H1 (cell line): ENCODE measurements around the gene NOD2. TPM values are rescaled to one million over a fixed set of nuclear protein-coding genes. Genes with fewer than 3 reads are reported as not detected.

Experiments
- CTCF ChIA-PET: fragments of 300-600 bp; sonication (Branson Sonifier 250); formaldehyde crosslinking; loops from one replicate; lab custom pipeline; 2021; ENCODE audit not compliant: partially characterized antibody; lab: Charles Lee
- POLR2A ChIA-PET: fragments of 300-600 bp; sonication (Branson Sonifier 250); formaldehyde crosslinking; loops from one replicate; lab custom pipeline; 2021; ENCODE audit warnings: inconsistent platforms; ENCODE audit not compliant: partially characterized antibody; lab: Charles Lee
- DNase-seq, 2 experiments: peaks; one replicate each; pipeline versions ENCODE4 v3.0.0 to v3.0.0-alpha.2; 2010 to 2022; ENCODE audit warnings: low spot score in 2 of 2, low read depth in 1 of 2, mixed read lengths in 1 of 2
- FAIRE-seq: peaks from 2 replicates; lab custom pipeline; 2011; peaks lifted over from hg19 to GRCh38; lab: Jason Lieb, UNC
- H2AFZ ChIP-seq: 2 replicates; pipeline ENCODE4 v1.8.1; 2012; ENCODE audit warnings: low read length, inconsistent platforms
- H2AK5ac ChIP-seq: 2 replicates; pipeline ENCODE4 v1.6.1; 2013; ENCODE audit warnings: low read depth, low read length
- H2BK120ac ChIP-seq: replicated peaks from 2 replicates; pipeline ENCODE3; 2013; ENCODE audit warnings: low read depth, low read length, inconsistent platforms
- H2BK12ac ChIP-seq: 2 replicates; pipeline ENCODE4 v1.6.1; 2013; ENCODE audit warnings: low read depth, low read length
- H2BK15ac ChIP-seq: 2 replicates; pipeline ENCODE4 v1.6.1; 2013; ENCODE audit warnings: low read length
- H2BK20ac ChIP-seq: 2 replicates; pipeline ENCODE4 v1.6.1; 2013; ENCODE audit warnings: low read length
- H2BK5ac ChIP-seq: 2 replicates; pipeline ENCODE4 v1.6.1; 2013; ENCODE audit warnings: low read depth, low read length
- H3K14ac ChIP-seq: 2 replicates; pipeline ENCODE4 v1.6.1; 2013; ENCODE audit warnings: inconsistent platforms; ENCODE audit not compliant: insufficient read length
- H3K18ac ChIP-seq: 2 replicates; pipeline ENCODE4 v1.6.1; 2013; ENCODE audit warnings: low read length; ENCODE audit errors: extremely low read depth
- H3K23ac ChIP-seq: 2 replicates; pipeline ENCODE4 v1.6.1; 2013; ENCODE audit warnings: inconsistent platforms; ENCODE audit not compliant: insufficient read length
- H3K23me2 ChIP-seq: 2 replicates; pipeline ENCODE4 v1.6.1; 2013; ENCODE audit warnings: low read depth, low read length
- H3K27ac ChIP-seq: 2 replicates; pipeline ENCODE4 v1.6.1; 2011; ENCODE audit warnings: low read depth, low read length, inconsistent platforms
- H3K27me3 ChIP-seq, 4 experiments: replicated peaks in 1 of 4; 1 replicate in 1 of 4; 2 replicates in 3 of 4; pipeline versions ENCODE4 v1.6.1 to v1.8.1; 2011 to 2013; ENCODE audit warnings: low read length in 3 of 4, mild to moderate bottlenecking in 3 of 4, inconsistent platforms in 2 of 4, mixed read lengths in 2 of 4, moderate library complexity in 1 of 4; ENCODE audit not compliant: control insufficient read depth in 3 of 4, insufficient read depth in 3 of 4; ENCODE audit errors: extremely low read depth in 1 of 4
- H3K36me3 ChIP-seq, 4 experiments: 2 replicates each; pipeline versions ENCODE4 v1.6.1 to v1.8.1; 2011 to 2013; ENCODE audit warnings: mild to moderate bottlenecking in 4 of 4, low read length in 3 of 4, moderate library complexity in 2 of 4, control low read depth in 1 of 4, inconsistent platforms in 1 of 4; ENCODE audit not compliant: insufficient read depth in 4 of 4, control insufficient read depth in 2 of 4
- H3K4ac ChIP-seq: replicated peaks from 2 replicates; pipeline ENCODE3; 2013; ENCODE audit warnings: low read length, low read depth, mixed read lengths, inconsistent platforms; ENCODE audit not compliant: insufficient read length
- H3K4me1 ChIP-seq, 4 experiments: replicated peaks in 1 of 4; 1 replicate in 1 of 4; 2 replicates in 3 of 4; pipeline versions ENCODE4 v1.6.1 to v1.8.1; 2011 to 2013; ENCODE audit warnings: low read length in 3 of 4, inconsistent platforms in 2 of 4, mixed read lengths in 1 of 4; ENCODE audit not compliant: insufficient read depth in 4 of 4, control insufficient read depth in 3 of 4
- H3K4me2 ChIP-seq, 2 experiments: 2 replicates each; pipeline versions ENCODE4 v1.6.1 to v1.8.1; 2011 to 2013; ENCODE audit warnings: low read depth in 2 of 2, low read length in 2 of 2, control low read depth in 1 of 2, inconsistent platforms in 1 of 2, mild to moderate bottlenecking in 1 of 2; ENCODE audit not compliant: insufficient read depth in 1 of 2
- H3K4me3 ChIP-seq, 4 experiments: fragments of 200-600, 300-600 bp in 1 of 4; sonication (generic), shearing (Covaris generic), sonication (Bioruptor Twin) in 1 of 4; 2 replicates each; pipeline versions ENCODE4 v1.5.1 to v1.8.1; 2011 to 2016; ENCODE audit warnings: low read length in 4 of 4, low read depth in 3 of 4, control low read depth in 2 of 4, inconsistent platforms in 2 of 4, mild to moderate bottlenecking in 2 of 4, mixed read lengths in 1 of 4, moderate library complexity in 1 of 4; ENCODE audit not compliant: insufficient read depth in 2 of 4; ENCODE audit errors: extremely low read depth in 1 of 4
- H3K56ac ChIP-seq: replicated peaks from 2 replicates; pipeline ENCODE3; 2013; ENCODE audit warnings: low read depth, mild to moderate bottlenecking, mixed read lengths, low read length, inconsistent platforms; ENCODE audit not compliant: insufficient read length
- H3K79me1 ChIP-seq: 2 replicates; pipeline ENCODE4 v1.6.1; 2013; ENCODE audit warnings: low read depth, low read length, control low read depth
- H3K79me2 ChIP-seq, 2 experiments: 2 replicates each; pipeline versions ENCODE4 v1.6.1 to v1.8.1; 2012 to 2013; ENCODE audit warnings: low read length in 2 of 2, mild to moderate bottlenecking in 2 of 2, inconsistent platforms in 1 of 2; ENCODE audit not compliant: insufficient read depth in 2 of 2, control insufficient read depth in 1 of 2
- H3K9ac ChIP-seq, 4 experiments: replicated peaks in 1 of 4; 1 replicate in 1 of 4; 2 replicates in 3 of 4; pipeline versions ENCODE4 v1.6.1 to v1.8.1; 2011 to 2013; ENCODE audit warnings: low read depth in 3 of 4, low read length in 3 of 4, control low read depth in 2 of 4, mild to moderate bottlenecking in 2 of 4, moderate library complexity in 2 of 4, inconsistent platforms in 1 of 4; ENCODE audit errors: extremely low read depth in 1 of 4
- H3K9me3 ChIP-seq, 2 experiments: 2 replicates each; pipeline versions ENCODE4 v1.6.1 to v1.8.1; 2012 to 2013; ENCODE audit warnings: mild to moderate bottlenecking in 2 of 2, moderate library complexity in 2 of 2, control low read depth in 1 of 2, inconsistent platforms in 1 of 2, low read depth in 1 of 2, low read length in 1 of 2, mixed read lengths in 1 of 2; ENCODE audit not compliant: insufficient read depth in 2 of 2
- H4K20me1 ChIP-seq, 2 experiments: replicated peaks in 1 of 2; 2 replicates each; pipeline versions ENCODE3 to v1.8.1; 2011 to 2013; ENCODE audit warnings: inconsistent platforms in 2 of 2, low read length in 2 of 2, mild to moderate bottlenecking in 1 of 2; ENCODE audit not compliant: insufficient read depth in 2 of 2, control insufficient read depth in 1 of 2
- H4K5ac ChIP-seq: 2 replicates; pipeline ENCODE4 v1.6.1; 2013; ENCODE audit warnings: low read length, low read depth, mixed read lengths, inconsistent platforms; ENCODE audit not compliant: insufficient read length
- H4K8ac ChIP-seq: 2 replicates; pipeline ENCODE4 v1.8.0; 2013; ENCODE audit warnings: mild to moderate bottlenecking, moderate library complexity, low read length, inconsistent platforms; ENCODE audit not compliant: insufficient read depth; ENCODE audit errors: extremely low read depth
- H4K91ac ChIP-seq: replicated peaks from 2 replicates; pipeline ENCODE3; 2013; ENCODE audit warnings: low read length, mixed read lengths, inconsistent platforms; ENCODE audit not compliant: insufficient read length
- CHD1 ChIP-seq: IDR thresholded peaks from 2 replicates; pipeline ENCODE4 v1.6.1; 2012; ENCODE audit warnings: low read depth, low read length, improper control_type of control experiment
- EZH2 ChIP-seq: fragments of 200-600 bp; sonication (generic); IDR thresholded peaks from 2 replicates; pipeline ENCODE4 v1.7.1; 2012; ENCODE audit warnings: low read depth, mild to moderate bottlenecking, moderate library complexity, low read length, inconsistent platforms; ENCODE audit not compliant: severe bottlenecking
- JUN ChIP-seq: IDR thresholded peaks from 2 replicates; pipeline ENCODE4 v1.6.1; 2011; ENCODE audit warnings: low read depth, mild to moderate bottlenecking, improper control_type of control experiment, low read length
- KDM5A ChIP-seq: fragments of 200-600 bp; IDR thresholded peaks from 2 replicates; pipeline ENCODE4 v1.7.1; 2012; ENCODE audit warnings: mild to moderate bottlenecking, low read length, inconsistent platforms, mixed read lengths
- NRF1 ChIP-seq: IDR thresholded peaks from 2 replicates; pipeline ENCODE4 v1.6.1; 2011; ENCODE audit warnings: mild to moderate bottlenecking, low read depth, low read length, improper control_type of control experiment
- POLR2AphosphoS5 ChIP-seq: IDR thresholded peaks from 2 replicates; pipeline ENCODE4 v1.6.1; 2011; ENCODE audit warnings: low read depth, low read length
- RAD21 ChIP-seq, 2 experiments: IDR thresholded peaks in 1 of 2; conservative IDR thresholded peaks in 1 of 2; 2 replicates each; pipeline ENCODE4 v1.6.1; 2011; ENCODE audit warnings: low read depth in 2 of 2, low read length in 2 of 2, improper control_type of control experiment in 1 of 2, inconsistent platforms in 1 of 2, mild to moderate bottlenecking in 1 of 2, moderate library complexity in 1 of 2
- RFX5 ChIP-seq: IDR thresholded peaks from 2 replicates; pipeline ENCODE4 v1.6.1; 2011; ENCODE audit warnings: low read depth, low read length, improper control_type of control experiment, borderline replicate concordance
- SP2 ChIP-seq: IDR thresholded peaks from 2 replicates; pipeline ENCODE4 v1.6.1; 2012; ENCODE audit warnings: mild to moderate bottlenecking, low read length, inconsistent platforms
- WGBS, 2 experiments: shearing (Covaris generic) in 1 of 2; methylation state at CpG; one replicate each; pipeline versions ENCODE4 v1.1.6 to v1.1.7; 2013 to 2015; ENCODE audit warnings: low lambda C conversion rate in 2 of 2, mixed read lengths in 2 of 2, inconsistent platforms in 1 of 2, low coverage in 1 of 2, missing lambda C conversion rate in 1 of 2; ENCODE audit not compliant: insufficient replicate concordance in 2 of 2, insufficient coverage in 1 of 2, insufficient read length in 1 of 2; ENCODE audit errors: extremely low coverage in 1 of 2, missing lambda C conversion rate in 1 of 2; 5-methylcytosine and 5-hydroxymethylcytosine counted together
- polyA plus RNA-seq, 7 experiments: library from polyadenylated mRNA; depleted of rRNA in 3 of 7; stranded (reverse) in 5 of 7; unstranded in 2 of 7; fragments of >200 nt in 5 of 7; fragments of 200-250 nt in 2 of 7; gene quantifications; 1 replicate in 5 of 7; 2 replicates in 1 of 7; 4 replicates in 1 of 7; pipeline versions ENCODE4 v1.2.1 to v1.2.3, GENCODE V29; 2011 to 2013; ENCODE audit warnings: missing spikeins in 2 of 7, mixed read lengths in 2 of 7
- total RNA-seq: library from RNA; stranded (reverse); fragmentation: NEBNext Ultra II Directional; extraction: Animal tissue kit (Norgen Biotek cat#: 25700); gene quantifications from 2 replicates; pipeline ENCODE4 v1.2.1, GENCODE V29; 2021
- TF ChIP-seq, protein P1 (sequence below): IDR thresholded peaks from 2 replicates; pipeline ENCODE4 v1.6.1; 2011; ENCODE audit warnings: low read length, improper control_type of control experiment

Gene NOD2
- total and polyA plus RNA-seq, 2 of the 8 experiments (the other 6 are each of a cell fraction or from before 2014, with no cell fraction given) = 0.37 to 0.42 TPM

DNA sequence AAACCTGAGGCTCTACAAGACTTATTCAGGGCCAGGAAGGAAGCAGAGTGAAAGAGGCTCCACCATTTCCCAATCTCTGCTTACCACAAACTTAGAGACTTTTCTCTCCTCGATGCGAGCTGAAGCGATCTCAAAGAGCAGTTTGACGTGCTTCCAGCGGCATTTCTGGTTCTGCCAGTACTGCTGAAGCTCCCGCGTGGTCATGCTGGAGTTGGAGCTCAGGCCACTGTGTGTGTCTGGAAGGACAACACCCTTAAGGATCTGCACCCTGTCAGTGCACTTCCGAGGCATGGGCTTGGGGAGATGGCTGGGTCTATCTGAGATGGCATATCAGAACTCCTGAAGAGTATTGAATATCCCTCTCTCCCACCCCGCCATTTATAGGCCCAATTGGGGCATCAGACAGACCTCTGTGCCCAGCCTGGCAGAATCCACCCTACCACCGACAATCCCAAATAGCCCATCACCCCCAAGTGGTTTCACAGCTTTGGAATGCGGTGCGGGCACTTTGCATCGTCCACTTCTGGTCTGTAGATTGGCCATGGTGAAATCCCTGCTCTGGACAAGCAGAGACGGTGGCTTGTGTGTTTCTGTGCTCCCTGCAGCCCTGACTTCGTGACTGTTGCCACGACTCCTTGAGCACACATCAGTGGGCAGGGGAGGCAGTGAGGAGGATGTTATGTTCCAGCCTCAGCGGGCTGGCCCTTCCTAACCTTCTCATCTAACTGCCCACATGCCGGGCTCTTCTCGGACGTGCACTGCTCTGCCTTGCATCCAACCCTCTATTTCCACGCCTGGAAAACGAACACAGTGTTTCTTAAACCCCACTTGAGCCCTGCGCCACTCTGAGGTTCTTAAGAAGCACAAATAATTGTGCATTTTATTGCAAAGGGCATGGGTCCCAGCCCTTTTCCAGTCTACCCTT is 17.5 kb upstream of the NOD2 start:
- Histone ChIP-seq H3K4me3 (no peak overlapping the region), H2BK20ac (no peak overlapping the region), H3K79me2 (no peaks in the 10 kb centered on the region), H3K4me1 (no peaks in the 10 kb centered on the region), H3K36me3 (no peaks in the 10 kb centered on the region), H3K4ac (no peak overlapping the region), H3K56ac (no peak overlapping the region), H4K5ac (no peak overlapping the region), H2BK12ac (no peak overlapping the region), H3K4me2 (no peak overlapping the region), H3K9me3 (peaks cover 13 to 20% of the 10 kb centered on the region in 2 experiments), H2BK120ac (no peak overlapping the region), H4K20me1 (no peaks in the 10 kb centered on the region), H3K23me2 (no peaks in the 10 kb centered on the region; the same call in 1 of the 2 replicates), H2AK5ac (no peak overlapping the region), H3K9ac (no peak overlapping the region), H4K91ac (no peak overlapping the region), H2BK5ac (no peak overlapping the region), H3K79me1 (no peaks in the 10 kb centered on the region), H2AFZ (no peak overlapping the region; the same call in 1 of the 2 replicates), H4K8ac (no peak overlapping the region), H3K18ac (no peak overlapping the region), H3K27me3 (no peaks in the 10 kb centered on the region), H3K14ac (no peak overlapping the region), H3K23ac (no peak overlapping the region), H2BK15ac (no peak overlapping the region), H3K27ac (no peak overlapping the region)
- DNase-seq (no peak), FAIRE-seq (no peak)
- ChIA-PET CTCF (interaction anchor here (0.6 to 21.1 kb wide), 12 partner anchors 10 to 257 kb away, joined by 3 to 279 read pairs (median 4); no protein-coding TSS in a partner anchor), POLR2A (no interaction called here)
- WGBS, 2 experiments = 86% methylated on average over 23 of the region's 23 CpGs; no CpG with 5 or more reads in 1 of the 2 experiments
- TF ChIP-seq RFX5 (no peak), CHD1 (no peak), EZH2 (no peak), SP2 (no peak), JUN (no peak), RAD21 (IDR thresholded peaks at IDR 0.05 in 1 of 2, conservative IDR thresholded peaks at IDR 0.05 in 1 of 2; ENCODE audit: low read depth in 2 of 2, low read length in 2 of 2) (no peak), NRF1 (no peak), POLR2AphosphoS5 (no peak), KDM5A (no peak)
- TF ChIP-seq, protein P1, sequence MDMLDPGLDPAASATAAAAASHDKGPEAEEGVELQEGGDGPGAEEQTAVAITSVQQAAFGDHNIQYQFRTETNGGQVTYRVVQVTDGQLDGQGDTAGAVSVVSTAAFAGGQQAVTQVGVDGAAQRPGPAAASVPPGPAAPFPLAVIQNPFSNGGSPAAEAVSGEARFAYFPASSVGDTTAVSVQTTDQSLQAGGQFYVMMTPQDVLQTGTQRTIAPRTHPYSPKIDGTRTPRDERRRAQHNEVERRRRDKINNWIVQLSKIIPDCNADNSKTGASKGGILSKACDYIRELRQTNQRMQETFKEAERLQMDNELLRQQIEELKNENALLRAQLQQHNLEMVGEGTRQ = no peak
